PC-3 (cell line): ENCODE data around the gene OR4E2.

Experiments
- CTCF ChIP-seq: fragments of 300-600 bp; sonication (generic); conservative IDR thresholded peaks from 2 replicates; pipeline ENCODE4 v1.5.1; 2017; ENCODE audit warnings: antibody characterized with exemption, low read depth, mild to moderate bottlenecking, low read length
- EZH2 ChIP-seq: fragments of 300-600 bp; sonication (generic); IDR thresholded peaks from one replicate; pipeline ENCODE4 v1.6.1; 2017; ENCODE audit warnings: antibody characterized with exemption, mild to moderate bottlenecking, low read length; ENCODE audit not compliant: unreplicated experiment
- EZH2phosphoT487 ChIP-seq: fragments of 300-600 bp; sonication (generic); IDR thresholded peaks from 2 replicates; pipeline ENCODE4 v1.6.1; 2018; ENCODE audit warnings: mild to moderate bottlenecking, antibody characterized with exemption, low read length, borderline replicate concordance

GRCh38 chr14:21694425-21694824, 40.8 kb downstream of the OR4E2 start:
- TF ChIP-seq CTCF (no peak), EZH2phosphoT487 (no peak), EZH2 (no peak)
